ENCODE measurements around the gene SH3PXD2A. TPM values are rescaled to one million over a fixed set of nuclear protein-coding genes. Genes with fewer than 3 reads are reported as not detected.

The SH3PXD2A gene
- total and polyA plus RNA-seq, 2 of the 4 experiments (the other 2 are of a cell fraction): 6.3 to 23.0 TPM

DNA sequence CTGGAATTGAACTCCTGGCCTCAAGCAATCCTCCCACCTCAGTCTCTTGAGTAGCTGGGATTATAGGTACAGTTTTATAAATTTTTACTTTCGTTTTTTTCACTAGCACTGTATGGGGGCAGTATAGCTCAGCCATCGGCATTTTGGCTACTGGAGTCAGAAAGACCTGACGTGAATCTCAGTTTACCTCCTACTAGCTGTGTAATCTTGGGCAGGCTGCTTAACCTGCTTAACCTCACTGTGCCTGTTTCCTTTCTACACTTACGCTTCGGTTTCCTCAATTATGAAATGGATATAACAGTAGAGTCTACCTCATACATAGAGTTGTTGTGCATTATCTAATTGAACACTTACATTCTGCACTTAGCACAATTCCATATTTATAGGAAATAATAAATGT, 45.9 kb upstream of the SH3PXD2A start:
- in situ Hi-C loops (cut with MboI; ENCODE audit: low sequenced_read_pairs): no loop called here
- WGBS, 2 experiments (ENCODE audit: extremely low coverage in 2 of 2, insufficient read length in 1 of 2): no CpG with 5 or more reads among the region's 5 CpGs
- POLR2A ChIA-PET (ENCODE audit: unreplicated experiment): no interaction called here
- Histone ChIP-seq H3K14ac (replicated peaks; ENCODE audit: low read depth, low read length) (no peak overlapping the region), H3K9ac (ENCODE audit: low read depth, low read length) (no peak overlapping the region), H2BK20ac (ENCODE audit: low read depth, low read length) (no peak overlapping the region), H4K5ac (ENCODE audit: low read depth, low read length) (no peak overlapping the region), H3K4me3 (ENCODE audit: insufficient read depth, low read depth, low read length) (no peak overlapping the region), H2AK9ac (replicated peaks; ENCODE audit: low read depth, low read length, poor library complexity) (no peak overlapping the region), H3K23ac (ENCODE audit: low read depth, low read length) (no peak overlapping the region), H3K36me3 (ENCODE audit: control insufficient read depth, insufficient read depth, low read length) (peaks cover 15% of the 10 kb centered on the region), H3K4me2 (ENCODE audit: low read depth, low read length) (no peak overlapping the region), H3K27me3 (ENCODE audit: control insufficient read depth, insufficient read depth, low read length) (no peaks in the 10 kb centered on the region), H4K91ac (ENCODE audit: insufficient read depth, low read depth, low read length) (no peak overlapping the region), H4K20me1 (ENCODE audit: insufficient read depth, low read length) (no peaks in the 10 kb centered on the region), H3K4me1 (ENCODE audit: control insufficient read depth, insufficient read depth, low read length) (peaks cover 2% of the 10 kb centered on the region; the same call in 1 of the 2 replicates), H3K18ac (ENCODE audit: low read depth, low read length) (no peak overlapping the region), H2BK15ac (ENCODE audit: low read depth, low read length) (no peak overlapping the region), H3K79me1 (ENCODE audit: low read depth in 1 of 2, low read length in 2 of 2) (no peaks in the 10 kb centered on the region), H3K4ac (ENCODE audit: low read depth, low read length) (no peak overlapping the region), H2BK120ac (ENCODE audit: low read depth, low read length) (no peak overlapping the region), H3K9me1 (ENCODE audit: insufficient read depth, low read length) (peaks cover 4% of the 10 kb centered on the region), H2AFZ (replicated peaks; ENCODE audit: low read length, poor library complexity) (no peak overlapping the region), H3K56ac (ENCODE audit: extremely low read depth, insufficient read depth, low read length) (no peak overlapping the region), H4K8ac (ENCODE audit: low read depth in 2 of 2, low read length in 2 of 2) (no peak overlapping the region), H2AK5ac (ENCODE audit: low read depth, low read length) (no peak overlapping the region), H3K9me3 (ENCODE audit: control insufficient read depth, insufficient read depth, low read length) (no peaks in the 10 kb centered on the region), H3K27ac (ENCODE audit: insufficient read depth, low read length) (no peak overlapping the region), H2BK5ac (ENCODE audit: low read depth, low read length, poor library complexity, severe bottlenecking) (no peak overlapping the region)
- BruUV-seq (replicated peaks): no TSS peak
- DNase-seq (no peak), ATAC-seq (ENCODE audit: low read depth) (no peak)
- dilution Hi-C loops (cut with HindIII; ENCODE audit: low sequenced_read_pairs, unreplicated experiment): no loop called here
- CTCF ChIA-PET: no interaction called here
- TF ChIP-seq MAZ (IDR thresholded peaks at IDR 0.05; ENCODE audit: borderline replicate concordance, low read depth, low read length) (no peak), FOS (IDR thresholded peaks at IDR 0.05; ENCODE audit: low read depth, low read length) (no peak), NFE2L2 (IDR thresholded peaks at IDR 0.05; ENCODE audit: low read depth, low read length) (no peak), USF2 (IDR thresholded peaks at IDR 0.05; ENCODE audit: low read depth, low read length) (no peak), CTCF (conservative IDR thresholded peaks at IDR 0.05; ENCODE audit: low read depth, low read length) (no peak), MAFK (IDR thresholded peaks at IDR 0.05; ENCODE audit: low read depth, low read length) (no peak), CHD1 (IDR thresholded peaks at IDR 0.05; ENCODE audit: low read depth, low read length) (no peak), RAD21 (IDR thresholded peaks at IDR 0.05; ENCODE audit: low read length) (no peak), RFX5 (IDR thresholded peaks at IDR 0.05; ENCODE audit: low read depth, low read length) (no peak), MXI1 (IDR thresholded peaks at IDR 0.05; ENCODE audit: borderline replicate concordance, low read depth, low read length) (no peak), SMC3 (IDR thresholded peaks at IDR 0.05; ENCODE audit: low read depth, low read length) (no peak), BHLHE40 (IDR thresholded peaks at IDR 0.05; ENCODE audit: low read depth, low read length) (no peak)
- TF ChIP-seq, protein P1, sequence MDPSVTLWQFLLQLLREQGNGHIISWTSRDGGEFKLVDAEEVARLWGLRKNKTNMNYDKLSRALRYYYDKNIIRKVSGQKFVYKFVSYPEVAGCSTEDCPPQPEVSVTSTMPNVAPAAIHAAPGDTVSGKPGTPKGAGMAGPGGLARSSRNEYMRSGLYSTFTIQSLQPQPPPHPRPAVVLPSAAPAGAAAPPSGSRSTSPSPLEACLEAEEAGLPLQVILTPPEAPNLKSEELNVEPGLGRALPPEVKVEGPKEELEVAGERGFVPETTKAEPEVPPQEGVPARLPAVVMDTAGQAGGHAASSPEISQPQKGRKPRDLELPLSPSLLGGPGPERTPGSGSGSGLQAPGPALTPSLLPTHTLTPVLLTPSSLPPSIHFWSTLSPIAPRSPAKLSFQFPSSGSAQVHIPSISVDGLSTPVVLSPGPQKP (IDR thresholded peaks at IDR 0.05; ENCODE audit: borderline replicate concordance, low read depth, low read length): no peak
- intact Hi-C loops (cut with micrococcal nuclease): no loop called here
